RPMI7951 (cell line): Measurements from ENCODE around the gene FHIT. TPM values are rescaled to one million over a fixed set of nuclear protein-coding genes. Genes with fewer than 3 reads are reported as not detected.

Experiments used
- DNase-seq: peaks from one replicate; pipeline ENCODE4 v3.0.0-alpha.2; 2012; ENCODE audit warnings: low read depth
- total RNA-seq: library from RNA; depleted of rRNA; stranded (reverse); fragments of >200 nt; shearing (Covaris generic); gene quantifications from 2 replicates; pipeline ENCODE4 v1.2.3, GENCODE V29; 2014

The FHIT gene
- total RNA-seq, 1 experiment from 2014 or later = 2.4 TPM

DNA sequence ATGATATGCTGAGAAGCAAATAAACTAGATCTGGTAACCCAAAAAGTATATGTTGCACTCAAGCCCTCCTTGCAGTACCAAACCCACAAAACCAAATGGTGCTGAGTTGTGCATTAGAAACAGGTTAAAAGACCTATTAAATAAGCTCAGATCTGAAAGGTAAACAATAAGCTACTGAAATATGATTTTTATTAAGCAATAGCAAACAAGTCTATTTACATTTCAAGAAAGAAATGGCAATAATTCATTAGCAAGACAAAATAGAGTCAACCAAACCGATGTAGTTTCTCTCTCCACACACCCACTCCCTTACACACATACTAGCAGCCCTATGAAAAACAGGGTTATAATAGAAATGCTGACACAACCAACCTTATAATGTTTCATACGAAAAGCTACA lies 760.3 kb downstream of the FHIT start:
- DNase-seq = no peak

GRCh38 chr3:60475096-60475495 lies 776.2 kb downstream of the FHIT start:
- no peak for DNase-seq

- DNase-seq = no peak
Observed at GRCh38 chr3:60469481-60469880, 781.8 kb downstream of the FHIT start.

DNA sequence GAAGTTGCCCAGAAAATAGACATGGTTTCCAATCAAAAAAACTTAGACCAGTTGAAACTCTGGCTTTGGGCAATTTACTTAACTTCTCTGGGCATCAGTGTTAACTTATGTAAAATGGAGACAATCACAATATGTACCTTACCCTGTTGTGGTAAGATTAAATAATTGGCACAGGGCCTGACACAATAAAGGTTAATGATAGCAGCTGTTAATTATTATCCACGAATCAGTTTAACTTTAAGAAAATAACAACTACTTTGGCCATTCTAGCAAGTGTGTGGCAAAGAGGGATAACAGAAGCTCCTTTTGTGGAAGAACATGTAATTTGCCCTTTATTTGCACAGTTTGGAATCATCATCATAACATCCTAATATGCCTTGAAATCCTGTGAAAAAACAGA lies 787.6 kb downstream of the FHIT start:
- DNase-seq = no peak

DNA sequence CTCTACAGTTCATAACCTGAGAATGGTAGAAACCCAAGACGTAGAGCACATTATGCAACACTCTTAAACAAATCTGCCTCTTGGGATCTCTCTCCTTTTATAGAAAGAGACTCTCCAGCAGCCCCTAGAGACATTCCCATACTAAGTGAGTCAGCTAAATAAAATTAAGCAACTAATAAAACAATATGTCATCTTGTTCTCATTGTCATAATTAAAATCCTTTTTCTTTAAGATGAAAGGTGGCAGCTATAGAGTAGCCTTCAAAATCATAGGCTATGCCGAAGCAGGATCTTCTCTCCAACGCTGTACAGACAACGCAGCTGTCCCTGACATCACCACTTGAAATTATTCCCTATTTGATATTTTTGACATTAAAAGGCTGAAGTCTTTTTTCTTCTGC lies 790.0 kb downstream of the FHIT start:
- no peak for DNase-seq

DNA sequence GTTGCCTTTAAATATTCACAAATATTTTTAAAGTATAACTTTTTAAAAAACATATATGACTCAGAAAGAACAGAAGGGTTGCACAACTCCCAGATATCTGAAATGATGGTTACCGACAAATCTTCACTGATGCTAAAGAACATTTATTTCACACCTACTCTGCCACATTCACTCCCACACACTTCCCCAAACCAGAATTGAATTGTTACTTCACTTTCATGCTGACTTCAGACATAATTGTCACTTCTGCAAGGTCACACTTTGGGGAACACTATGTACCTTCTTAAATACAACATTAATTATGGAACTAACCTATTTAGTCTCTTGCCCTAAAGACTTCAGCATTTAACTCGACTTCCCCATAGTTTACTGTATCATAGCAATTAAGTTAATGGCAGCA lies 795.1 kb downstream of the FHIT start:
- no peak for DNase-seq

GRCh38 chr3:60453326-60453725 lies 797.9 kb downstream of the FHIT start:
- no peak for DNase-seq

GRCh38 chr3:60448696-60449095 lies 802.6 kb downstream of the FHIT start:
- no peak for DNase-seq

GRCh38 chr3:60445446-60445845 lies 805.8 kb downstream of the FHIT start:
- no peak for DNase-seq

- no peak for DNase-seq
Observed at GRCh38 chr3:60444898-60445437, 806.3 kb downstream of the FHIT start.

DNA sequence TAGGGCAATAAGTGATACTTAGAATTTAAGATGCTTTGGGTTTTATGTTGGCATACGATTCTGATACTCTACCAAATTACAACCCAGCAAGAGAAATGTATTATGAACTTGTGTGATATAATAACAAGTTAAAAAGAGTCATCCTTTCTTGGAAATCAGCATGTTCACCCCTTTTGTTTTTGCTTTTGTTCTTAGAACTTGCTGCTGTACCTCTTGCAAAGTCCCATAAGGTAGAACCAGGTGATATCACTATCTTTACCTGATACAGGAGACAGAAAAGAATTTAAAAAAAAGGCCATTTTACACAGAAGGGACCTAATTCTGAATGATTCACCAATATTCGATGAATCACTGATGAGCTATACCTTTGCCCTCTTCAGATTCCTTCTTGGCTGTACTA lies 810.4 kb downstream of the FHIT start:
- DNase-seq = no peak

GRCh38 chr3:60435941-60436650 lies 815.2 kb downstream of the FHIT start:
- no peak for DNase-seq

GRCh38 chr3:60434950-60435349 lies 816.3 kb downstream of the FHIT start:
- no peak for DNase-seq

GRCh38 chr3:60434323-60434722 lies 816.9 kb downstream of the FHIT start:
- no peak for DNase-seq

DNA sequence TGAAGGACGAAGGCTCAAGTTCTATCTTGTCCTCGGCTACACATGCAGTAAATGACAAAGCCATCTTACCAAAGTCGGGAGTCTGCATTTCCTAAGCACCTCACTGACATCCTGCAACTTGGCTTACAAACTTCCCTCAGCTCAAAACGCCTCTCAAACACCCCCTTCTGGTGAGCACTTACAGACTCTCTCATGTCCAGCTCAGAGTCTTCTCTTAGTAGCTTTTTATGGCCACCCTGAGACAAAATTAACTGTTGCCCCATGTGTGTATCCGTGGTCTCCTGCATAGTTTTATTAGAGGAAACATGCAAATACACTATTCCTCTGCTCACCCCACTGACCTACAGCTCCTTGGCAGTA lies 819.7 kb downstream of the FHIT start:
- peak; percentile 4 for DNase-seq

DNA sequence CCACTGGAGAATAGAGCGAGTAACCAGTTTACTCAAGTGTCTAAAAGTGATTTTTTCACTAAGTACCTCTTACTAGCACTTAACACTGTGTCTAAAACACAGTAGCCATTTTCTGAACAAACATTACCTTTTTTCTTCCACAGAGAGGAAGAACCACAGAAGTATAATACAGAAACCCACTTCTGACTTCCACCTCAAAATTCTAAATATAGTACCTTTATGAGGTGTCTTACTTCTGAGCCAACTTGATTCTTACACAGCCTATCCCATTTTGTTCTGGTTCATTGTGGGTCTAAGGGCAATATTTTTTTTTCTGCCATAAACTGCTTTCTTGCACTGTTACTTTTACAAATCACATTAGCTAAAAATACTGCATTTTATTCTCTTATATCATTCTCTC lies 821.0 kb downstream of the FHIT start:
- DNase-seq = no peak

DNA sequence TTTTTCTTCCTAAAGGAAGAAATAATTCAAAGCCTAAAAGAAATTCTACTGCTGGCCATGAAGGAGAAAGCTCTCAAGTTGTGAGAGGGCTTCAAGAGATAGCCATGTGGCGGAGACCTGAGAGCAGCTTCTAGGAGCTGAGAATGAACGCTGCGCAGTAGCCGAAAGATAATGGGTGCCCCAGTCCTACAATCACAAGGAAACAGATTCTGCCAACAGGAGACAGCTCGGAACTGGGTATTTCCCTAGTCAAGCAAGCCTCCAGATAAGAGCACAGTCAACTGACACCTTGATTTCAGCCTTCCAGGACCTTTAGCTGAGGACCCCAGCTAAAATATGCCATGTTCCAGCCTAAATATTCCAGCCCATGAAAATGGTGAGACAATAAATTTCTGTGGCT lies 824.1 kb downstream of the FHIT start:
- no peak for DNase-seq

DNA sequence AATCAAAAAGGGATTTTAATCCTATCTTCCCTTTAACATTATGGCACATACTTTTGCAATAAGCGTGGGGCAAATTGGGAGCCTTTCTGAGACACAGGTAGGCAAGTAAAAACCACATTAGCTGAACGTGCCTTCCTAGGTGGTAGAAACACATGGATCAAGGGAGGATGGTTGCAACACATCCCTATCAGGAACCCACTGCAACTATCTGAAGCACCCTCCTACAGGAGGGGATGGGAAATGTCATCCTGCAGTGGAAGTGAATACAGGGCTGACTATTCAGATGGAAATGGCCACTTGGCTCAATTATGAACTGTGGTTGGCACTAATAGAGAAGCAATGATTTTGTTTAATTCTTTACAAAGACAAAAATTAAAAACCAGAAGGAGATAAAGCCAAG lies 826.3 kb downstream of the FHIT start:
- DNase-seq = no peak

- no peak for DNase-seq
Observed at GRCh38 chr3:60424034-60424433, 827.2 kb downstream of the FHIT start.

- DNase-seq = no peak
Observed at GRCh38 chr3:60423556-60423955, 827.7 kb downstream of the FHIT start.

DNA sequence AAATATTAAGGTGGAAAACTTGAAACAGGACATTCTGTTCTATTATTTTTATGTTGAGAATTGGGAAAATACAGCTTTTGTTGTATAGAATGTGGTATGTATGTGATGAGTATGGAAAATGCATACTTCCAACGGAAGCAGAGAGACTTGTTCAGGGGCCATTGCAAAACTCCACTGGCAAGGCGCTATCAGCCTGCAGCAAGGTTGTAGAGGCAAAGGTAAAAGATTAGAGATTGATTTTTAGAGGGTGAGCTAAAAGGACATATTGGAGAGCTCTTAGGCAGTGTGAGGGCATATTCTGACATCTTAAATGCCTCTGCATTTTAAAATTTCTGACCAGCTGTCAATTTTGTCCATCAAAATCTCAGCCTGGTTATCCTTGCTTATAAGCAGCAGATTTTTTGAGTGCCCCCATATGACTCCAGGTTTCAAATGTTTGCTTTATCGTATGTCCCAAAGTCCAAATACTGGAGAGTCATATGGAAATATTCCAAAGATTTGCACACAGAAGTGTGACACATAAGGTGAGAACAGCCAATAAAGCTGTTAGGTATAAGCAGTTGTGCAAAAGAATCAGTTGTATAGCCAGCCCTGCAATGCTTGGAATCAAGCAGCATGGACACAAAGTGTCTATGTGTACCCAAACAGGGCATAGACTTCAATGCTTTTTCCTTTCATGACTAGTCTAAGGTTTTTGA lies 829.4 kb downstream of the FHIT start:
- DNase-seq = no peak

DNA sequence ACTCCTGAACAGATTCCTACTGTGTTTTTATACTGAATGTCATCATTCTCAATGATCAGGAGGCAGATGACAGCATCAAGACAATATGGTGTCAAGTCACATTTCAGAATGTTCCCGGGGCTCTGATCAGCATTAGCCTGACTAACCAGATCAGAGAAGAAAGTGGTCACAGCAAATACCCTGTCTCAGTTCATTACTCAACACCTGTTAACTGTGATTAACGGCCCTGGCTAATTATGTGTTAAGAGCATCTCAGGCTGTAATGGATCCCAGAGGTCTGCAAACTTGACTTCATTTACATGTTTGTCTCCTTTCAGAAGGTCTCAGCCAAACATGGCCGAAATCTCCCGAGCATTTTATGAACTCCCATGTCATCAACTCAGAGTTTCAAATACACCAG lies 833.7 kb downstream of the FHIT start:
- no peak for DNase-seq

DNA sequence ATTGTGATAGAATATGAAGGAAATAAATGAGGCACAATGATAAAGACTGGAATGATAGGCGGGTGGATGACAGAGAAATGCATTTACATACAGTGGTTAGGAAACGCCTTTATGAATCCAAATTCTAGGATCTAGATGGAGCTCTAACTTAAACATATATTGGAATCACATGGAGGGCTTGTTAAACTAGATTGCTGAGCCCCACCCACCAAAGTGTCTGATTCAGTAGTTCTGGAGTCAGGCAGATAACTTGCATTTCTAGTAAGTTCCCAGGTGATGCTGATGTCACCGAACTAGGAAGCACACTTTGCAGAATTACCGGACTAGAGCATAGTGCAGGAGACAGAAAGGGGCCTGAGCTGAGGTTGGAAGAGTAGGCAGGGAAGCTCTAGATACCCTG lies 837.2 kb downstream of the FHIT start:
- DNase-seq = no peak

DNA sequence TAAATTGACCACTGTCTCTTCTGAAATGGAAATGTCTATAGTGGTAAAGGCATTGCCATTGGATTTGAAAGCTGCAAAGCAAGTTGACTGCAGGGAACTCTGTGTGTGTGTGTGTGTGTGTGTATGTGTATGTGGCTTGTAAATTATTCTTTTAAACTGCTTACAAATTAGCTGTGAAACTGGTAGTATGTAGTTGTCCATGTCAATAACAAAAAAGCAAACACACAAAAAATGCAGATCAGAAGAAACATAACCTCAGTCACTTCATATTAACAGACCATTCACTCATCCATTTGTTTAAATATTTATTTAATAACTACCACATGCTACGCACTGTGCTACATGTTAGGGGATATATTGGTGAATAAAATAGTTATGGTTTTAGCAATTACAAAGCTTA lies 837.7 kb downstream of the FHIT start:
- no peak for DNase-seq
